ENCODE data around the gene UBTF. TPM values are rescaled to one million over a fixed set of nuclear protein-coding genes. Genes with fewer than 3 reads are reported as not detected.

Gene UBTF, protein sequence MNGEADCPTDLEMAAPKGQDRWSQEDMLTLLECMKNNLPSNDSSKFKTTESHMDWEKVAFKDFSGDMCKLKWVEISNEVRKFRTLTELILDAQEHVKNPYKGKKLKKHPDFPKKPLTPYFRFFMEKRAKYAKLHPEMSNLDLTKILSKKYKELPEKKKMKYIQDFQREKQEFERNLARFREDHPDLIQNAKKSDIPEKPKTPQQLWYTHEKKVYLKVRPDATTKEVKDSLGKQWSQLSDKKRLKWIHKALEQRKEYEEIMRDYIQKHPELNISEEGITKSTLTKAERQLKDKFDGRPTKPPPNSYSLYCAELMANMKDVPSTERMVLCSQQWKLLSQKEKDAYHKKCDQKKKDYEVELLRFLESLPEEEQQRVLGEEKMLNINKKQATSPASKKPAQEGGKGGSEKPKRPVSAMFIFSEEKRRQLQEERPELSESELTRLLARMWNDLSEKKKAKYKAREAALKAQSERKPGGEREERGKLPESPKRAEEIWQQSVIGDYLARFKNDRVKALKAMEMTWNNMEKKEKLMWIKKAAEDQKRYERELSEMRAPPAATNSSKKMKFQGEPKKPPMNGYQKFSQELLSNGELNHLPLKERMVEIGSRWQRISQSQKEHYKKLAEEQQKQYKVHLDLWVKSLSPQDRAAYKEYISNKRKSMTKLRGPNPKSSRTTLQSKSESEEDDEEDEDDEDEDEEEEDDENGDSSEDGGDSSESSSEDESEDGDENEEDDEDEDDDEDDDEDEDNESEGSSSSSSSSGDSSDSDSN
- polyA plus RNA-seq (2013), result 67.5 TPM

DNA sequence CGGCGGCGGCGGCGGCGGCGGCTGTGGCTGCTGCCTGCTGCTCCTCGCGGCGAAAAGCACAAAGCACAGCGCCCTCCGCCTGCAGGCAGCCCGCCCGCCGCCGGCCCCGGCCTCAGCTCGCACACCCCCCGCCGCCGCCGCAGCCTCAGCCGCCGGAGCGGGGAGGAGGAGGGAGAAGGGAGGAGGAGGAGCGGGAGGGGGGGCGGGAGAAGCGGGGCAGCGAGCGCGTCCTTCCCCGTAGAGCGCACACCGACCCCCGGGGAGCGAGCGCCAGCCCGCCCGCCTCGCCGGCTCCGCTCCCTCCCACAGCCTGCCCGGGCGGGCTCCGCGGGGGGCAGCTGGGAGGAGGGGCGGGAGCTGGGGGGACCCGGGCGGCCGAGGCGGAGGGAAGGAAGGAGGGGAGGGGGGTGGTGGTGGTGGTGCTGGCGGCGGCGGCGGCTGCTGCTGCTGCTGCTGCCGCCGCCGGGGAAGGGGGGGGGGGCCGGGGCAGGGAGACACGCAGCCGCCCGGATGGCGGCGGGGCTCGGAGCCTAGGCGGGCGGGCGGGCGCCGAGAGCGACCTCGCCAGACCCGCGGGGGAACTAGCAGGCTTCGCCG is at the start of gene UBTF:
UBTF (minus strand) TSS at position 60 of the 597 bp plus-strand sequence. CDS start 1,446 bp downstream, outside the sequence.
- peak within 1 kb of the TSS; percentile 61 to 90 for H3K27ac ChIP-seq (ENCODE audit: insufficient read depth in 1 of 2, low read depth in 1 of 2, low read length in 2 of 2, poor library complexity in 1 of 2, severe bottlenecking in 2 of 2)
- ChIA-PET POLR2A (interaction anchor here (1.0 to 2.8 kb wide), 5 partner anchors 9 to 105 kb away, joined by 3 to 11 read pairs (median 3); partner anchors contain the start of genes ATXN7L3 and SLC25A39), CTCF (interaction anchor here (0.8 to 4.1 kb wide), 6 partner anchors 9 to 113 kb away, joined by 3 to 15 read pairs (median 3); no protein-coding TSS in a partner anchor)
- H3K4me3 ChIP-seq (ENCODE audit: control insufficient read depth in 1 of 7, extremely low read depth in 1 of 7, insufficient read depth in 4 of 7, low read depth in 2 of 7, low read length in 6 of 7), result peak within 1 kb of the TSS; percentile 83 to 95 (median 93)
- peaks cover 15 to 41% (median 36%) of the 10 kb centered on the region in 4 experiments for H3K4me1 ChIP-seq (ENCODE audit: control extremely low read depth in 1 of 4, control insufficient read depth in 4 of 4, insufficient read depth in 4 of 4, low read length in 3 of 4)
- 0% methylated on average over 39 of the region's 76 CpGs for WGBS (ENCODE audit: insufficient coverage)
- no peaks in the 10 kb centered on the region for H3K9me3 ChIP-seq (ENCODE audit: control extremely low read depth in 1 of 5, control insufficient read depth in 4 of 5, insufficient read depth in 2 of 5, low read depth in 1 of 5, low read length in 4 of 5)
- no peaks in the 10 kb centered on the region for H3K27me3 ChIP-seq (replicated peaks in 2 of 5; ENCODE audit: control insufficient read depth in 4 of 5, insufficient read depth in 5 of 5, low read length in 4 of 5)
- peaks cover 13 to 29% (median 21%) of the 10 kb centered on the region in 4 experiments for H3K36me3 ChIP-seq (ENCODE audit: control insufficient read depth in 4 of 4, insufficient read depth in 4 of 4, low read length in 3 of 4)
- peak; percentile 80 to 88 (median 82) for DNase-seq

DNA sequence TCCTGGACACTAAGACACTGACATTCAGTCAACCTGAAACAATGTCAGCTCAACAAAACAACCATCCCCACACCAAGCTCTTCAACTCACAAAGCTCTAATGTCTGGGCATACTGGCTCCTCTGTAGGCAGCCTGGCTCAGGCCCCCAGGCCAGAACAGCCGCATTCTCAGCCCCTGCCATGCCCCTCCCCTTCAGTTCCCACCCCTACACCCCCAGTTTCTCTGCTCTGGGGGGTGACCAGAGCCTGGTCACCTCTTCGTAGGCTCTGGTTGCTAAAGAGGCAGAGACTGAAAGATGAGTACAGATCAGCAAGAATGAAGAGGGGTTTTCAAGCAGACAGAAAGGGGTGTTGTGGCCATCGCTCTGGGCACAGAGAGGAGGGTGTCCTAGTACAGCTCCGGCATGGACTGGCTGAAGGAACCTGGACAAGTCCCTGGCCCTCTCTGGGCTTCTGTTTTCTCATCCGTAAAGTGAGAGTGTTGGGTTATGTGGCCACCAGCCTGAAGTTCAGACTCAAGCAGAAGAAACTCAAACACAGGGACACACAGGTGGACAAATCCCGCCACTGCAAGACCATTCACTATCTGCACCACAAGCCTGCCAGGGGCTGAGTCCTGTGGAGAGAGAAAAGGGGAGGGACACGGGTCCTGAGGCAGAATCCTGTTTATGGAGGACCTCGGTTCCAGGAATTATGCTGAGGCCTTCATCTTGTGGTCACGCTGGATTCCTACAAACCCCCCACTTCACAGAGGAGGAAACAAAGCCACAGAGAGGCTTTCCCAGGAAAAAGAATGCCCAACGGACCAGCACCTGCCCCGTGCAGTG is 49.4 kb upstream of the UBTF start:
- WGBS (ENCODE audit: insufficient coverage), result 93% methylated on average over 4 of the region's 11 CpGs
- Histone ChIP-seq H3K4me3 (ENCODE audit: control insufficient read depth in 1 of 7, extremely low read depth in 1 of 7, insufficient read depth in 4 of 7, low read depth in 2 of 7, low read length in 6 of 7) (no peak overlapping the region), H3K9me3 (ENCODE audit: control extremely low read depth in 1 of 5, control insufficient read depth in 4 of 5, insufficient read depth in 2 of 5, low read depth in 1 of 5, low read length in 4 of 5) (no peaks in the 10 kb centered on the region), H3K27ac (ENCODE audit: insufficient read depth in 1 of 2, low read depth in 1 of 2, low read length in 2 of 2, poor library complexity in 1 of 2, severe bottlenecking in 2 of 2) (no peak overlapping the region), H3K4me1 (ENCODE audit: control extremely low read depth in 1 of 4, control insufficient read depth in 4 of 4, insufficient read depth in 4 of 4, low read length in 3 of 4) (peaks cover 0 to 3% (median 0%) of the 10 kb centered on the region in 4 experiments), H3K36me3 (ENCODE audit: control insufficient read depth in 4 of 4, insufficient read depth in 4 of 4, low read length in 3 of 4) (no peaks in the 10 kb centered on the region), H3K27me3 (replicated peaks in 2 of 5; ENCODE audit: control insufficient read depth in 4 of 5, insufficient read depth in 5 of 5, low read length in 4 of 5) (no peaks in the 10 kb centered on the region)
- no peak for DNase-seq
- POLR2A ChIA-PET, result no interaction called here
- CTCF ChIA-PET, result interaction anchor here (1.3 kb wide), 1 partner anchor 9 kb away, joined by 4 read pairs; no protein-coding TSS in a partner anchor

DNA sequence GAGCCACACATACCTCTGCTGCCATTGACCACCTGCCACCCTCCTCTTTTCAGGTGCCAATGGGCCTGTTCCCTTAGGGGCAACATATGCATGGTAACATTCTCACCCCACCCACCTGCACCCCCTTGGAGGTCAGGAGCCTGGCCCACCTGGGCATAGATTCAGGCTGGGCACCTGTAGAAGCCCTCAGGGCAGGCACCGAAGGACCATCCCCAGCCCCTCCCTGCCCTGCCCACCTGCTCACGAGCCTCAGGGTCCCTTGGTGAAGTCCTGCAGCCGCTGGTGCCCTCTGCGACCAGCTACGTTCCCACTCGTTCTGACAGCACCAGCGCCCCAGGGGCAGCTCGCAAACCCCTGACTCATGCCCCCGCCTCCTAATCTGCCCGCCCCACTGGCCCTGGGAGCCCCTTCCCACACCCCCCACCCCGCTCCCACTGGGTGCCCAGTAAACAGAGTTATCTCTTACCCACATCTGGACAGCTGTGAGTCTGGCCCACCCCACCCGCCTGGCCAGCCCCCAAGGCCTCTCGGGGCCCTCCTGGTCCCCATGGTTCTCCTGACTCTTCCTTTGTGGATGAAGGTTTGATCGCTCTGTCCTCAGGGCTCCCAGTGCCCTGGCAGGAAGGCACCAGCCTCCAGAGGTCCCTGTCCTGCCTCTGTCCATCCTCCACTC is 48.5 kb upstream of the UBTF start, which contains the start of gene SLC4A1:
SLC4A1 (minus strand) TSS at position 318 of the 673 bp plus-strand sequence. CDS start 5,269 bp downstream, outside the sequence.
- CTCF ChIA-PET, result interaction anchor here (0.6 to 1.3 kb wide), 2 partner anchors 8 to 14 kb away, joined by 3 to 4 read pairs; no protein-coding TSS in a partner anchor
- H3K4me1 ChIP-seq (ENCODE audit: control extremely low read depth in 1 of 4, control insufficient read depth in 4 of 4, insufficient read depth in 4 of 4, low read length in 3 of 4), result peaks cover 0 to 3% (median 0%) of the 10 kb centered on the region in 4 experiments
- H3K9me3 ChIP-seq (ENCODE audit: control extremely low read depth in 1 of 5, control insufficient read depth in 4 of 5, insufficient read depth in 2 of 5, low read depth in 1 of 5, low read length in 4 of 5), result no peaks in the 10 kb centered on the region
- no peaks in the 10 kb centered on the region for H3K36me3 ChIP-seq (ENCODE audit: control insufficient read depth in 4 of 4, insufficient read depth in 4 of 4, low read length in 3 of 4)
- no peaks in the 10 kb centered on the region for H3K27me3 ChIP-seq (replicated peaks in 2 of 5; ENCODE audit: control insufficient read depth in 4 of 5, insufficient read depth in 5 of 5, low read length in 4 of 5)
- POLR2A ChIA-PET, result interaction anchor here (0.6 kb wide), 1 partner anchor 21 kb away, joined by 4 read pairs; no protein-coding TSS in a partner anchor
- DNase-seq, result peak in 2 of 3 donors; percentile 10 to 37
- 60% methylated on average over 3 of the region's 14 CpGs for WGBS (ENCODE audit: insufficient coverage)
- H3K27ac ChIP-seq (ENCODE audit: insufficient read depth in 1 of 2, low read depth in 1 of 2, low read length in 2 of 2, poor library complexity in 1 of 2, severe bottlenecking in 2 of 2), result no peak within 1 kb of the TSS
- H3K4me3 ChIP-seq (ENCODE audit: control insufficient read depth in 1 of 7, extremely low read depth in 1 of 7, insufficient read depth in 4 of 7, low read depth in 2 of 7, low read length in 6 of 7), result no peak within 1 kb of the TSS

DNA sequence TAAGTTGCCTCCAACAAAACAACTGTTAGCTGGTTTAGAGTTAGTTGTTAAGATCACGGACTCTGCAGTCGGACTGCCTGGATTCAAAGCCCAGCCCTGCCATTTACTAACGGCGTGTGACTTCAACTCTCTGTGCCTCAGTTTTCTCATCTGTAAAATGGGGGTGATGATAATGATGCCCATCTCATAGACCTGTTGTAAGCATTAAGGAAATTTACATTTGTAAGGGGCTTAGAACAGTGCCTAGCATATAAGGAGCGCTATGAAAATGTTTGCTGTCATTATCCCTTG is 47.6 kb upstream of the UBTF start:
- no peaks in the 10 kb centered on the region for H3K9me3 ChIP-seq (ENCODE audit: control extremely low read depth in 1 of 5, control insufficient read depth in 4 of 5, insufficient read depth in 2 of 5, low read depth in 1 of 5, low read length in 4 of 5)
- peaks cover 0 to 3% (median 0%) of the 10 kb centered on the region in 4 experiments for H3K4me1 ChIP-seq (ENCODE audit: control extremely low read depth in 1 of 4, control insufficient read depth in 4 of 4, insufficient read depth in 4 of 4, low read length in 3 of 4)
- H3K27me3 ChIP-seq (replicated peaks in 2 of 5; ENCODE audit: control insufficient read depth in 4 of 5, insufficient read depth in 5 of 5, low read length in 4 of 5), result no peaks in the 10 kb centered on the region
- DNase-seq, result no peak
- WGBS (ENCODE audit: insufficient coverage), result 100% methylated on average over 3 of the region's 5 CpGs
- H3K36me3 ChIP-seq (ENCODE audit: control insufficient read depth in 4 of 4, insufficient read depth in 4 of 4, low read length in 3 of 4), result no peaks in the 10 kb centered on the region
- ChIA-PET CTCF (interaction anchor here (0.6 kb wide), 1 partner anchor 13 kb away, joined by 3 read pairs; no protein-coding TSS in a partner anchor), POLR2A (interaction anchor here (0.6 to 1.0 kb wide), 2 partner anchors 16 to 22 kb away, joined by 3 to 4 read pairs; no protein-coding TSS in a partner anchor)
- H3K4me3 ChIP-seq (ENCODE audit: control insufficient read depth in 1 of 7, extremely low read depth in 1 of 7, insufficient read depth in 4 of 7, low read depth in 2 of 7, low read length in 6 of 7), result no peak overlapping the region
- no peak overlapping the region for H3K27ac ChIP-seq (ENCODE audit: insufficient read depth in 1 of 2, low read depth in 1 of 2, low read length in 2 of 2, poor library complexity in 1 of 2, severe bottlenecking in 2 of 2)

DNA sequence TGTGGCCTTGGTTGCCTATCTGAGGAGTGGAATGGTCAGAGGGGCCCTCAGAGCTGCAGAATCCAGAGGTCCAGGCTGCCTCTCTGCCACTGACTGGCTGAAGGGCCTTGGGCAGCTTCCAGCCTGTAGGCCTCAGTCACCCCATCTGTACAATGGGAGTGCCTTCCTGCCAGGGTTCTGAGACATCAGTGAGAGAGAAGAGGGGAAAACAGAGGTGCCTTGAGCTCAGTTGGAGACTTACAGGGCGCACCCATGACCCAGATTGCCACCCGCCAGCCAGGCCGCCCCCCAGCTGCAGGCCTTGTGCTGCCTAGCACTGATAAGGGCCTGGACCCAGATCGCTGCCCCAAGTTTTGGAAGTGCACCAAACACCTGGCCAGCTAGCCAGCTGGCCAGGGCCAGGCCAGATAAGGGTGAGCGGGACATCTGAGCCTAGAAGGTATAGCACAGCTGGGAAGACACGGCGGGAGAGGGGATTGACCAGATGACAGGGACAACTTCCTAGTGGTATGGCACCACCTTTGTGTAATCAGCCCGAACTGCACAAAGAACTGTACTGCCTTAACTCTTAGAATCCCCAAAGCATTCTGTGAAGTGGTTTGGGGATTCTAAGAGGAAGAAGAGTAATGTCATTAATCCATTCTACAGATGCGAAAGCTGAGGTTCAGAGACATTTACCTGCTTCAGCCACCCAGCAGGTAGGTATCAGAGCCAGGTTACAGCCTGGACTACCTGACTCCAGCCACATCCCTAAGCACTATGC is 47.1 kb upstream of the UBTF start:
- CTCF ChIA-PET, result interaction anchor here (0.8 kb wide), 1 partner anchor 96 kb away, joined by 3 read pairs; no protein-coding TSS in a partner anchor

More for the DNA sequence above, 47.1 kb upstream of the UBTF start:
- Histone ChIP-seq H3K4me3 (ENCODE audit: control insufficient read depth in 1 of 7, extremely low read depth in 1 of 7, insufficient read depth in 4 of 7, low read depth in 2 of 7, low read length in 6 of 7) (no peak overlapping the region), H3K27ac (ENCODE audit: insufficient read depth in 1 of 2, low read depth in 1 of 2, low read length in 2 of 2, poor library complexity in 1 of 2, severe bottlenecking in 2 of 2) (no peak overlapping the region), H3K27me3 (replicated peaks in 2 of 5; ENCODE audit: control insufficient read depth in 4 of 5, insufficient read depth in 5 of 5, low read length in 4 of 5) (no peaks in the 10 kb centered on the region), H3K36me3 (ENCODE audit: control insufficient read depth in 4 of 4, insufficient read depth in 4 of 4, low read length in 3 of 4) (no peaks in the 10 kb centered on the region), H3K9me3 (ENCODE audit: control extremely low read depth in 1 of 5, control insufficient read depth in 4 of 5, insufficient read depth in 2 of 5, low read depth in 1 of 5, low read length in 4 of 5) (no peaks in the 10 kb centered on the region), H3K4me1 (ENCODE audit: control extremely low read depth in 1 of 4, control insufficient read depth in 4 of 4, insufficient read depth in 4 of 4, low read length in 3 of 4) (peaks cover 0 to 3% (median 0%) of the 10 kb centered on the region in 4 experiments)
- POLR2A ChIA-PET, result interaction anchor here (1.0 kb wide), 1 partner anchor 17 kb away, joined by 3 read pairs; no protein-coding TSS in a partner anchor
- peak; percentile 17 to 76 (median 53) for DNase-seq
- WGBS (ENCODE audit: insufficient coverage), result 88% methylated on average over 9 of the region's 9 CpGs

All from common myeloid progenitor, CD34-positive (primary cell).